Measurements from ENCODE around the gene SCGB3A1. TPM values are rescaled to one million over a fixed set of nuclear protein-coding genes. Genes with fewer than 3 reads are reported as not detected.
A peak's percentile ranks its signal among the peaks of the same experiment; 100 is the strongest.

SCGB3A1 gene
- total RNA-seq, 1 donor from 2014 or later: 16.5 TPM

DNA sequence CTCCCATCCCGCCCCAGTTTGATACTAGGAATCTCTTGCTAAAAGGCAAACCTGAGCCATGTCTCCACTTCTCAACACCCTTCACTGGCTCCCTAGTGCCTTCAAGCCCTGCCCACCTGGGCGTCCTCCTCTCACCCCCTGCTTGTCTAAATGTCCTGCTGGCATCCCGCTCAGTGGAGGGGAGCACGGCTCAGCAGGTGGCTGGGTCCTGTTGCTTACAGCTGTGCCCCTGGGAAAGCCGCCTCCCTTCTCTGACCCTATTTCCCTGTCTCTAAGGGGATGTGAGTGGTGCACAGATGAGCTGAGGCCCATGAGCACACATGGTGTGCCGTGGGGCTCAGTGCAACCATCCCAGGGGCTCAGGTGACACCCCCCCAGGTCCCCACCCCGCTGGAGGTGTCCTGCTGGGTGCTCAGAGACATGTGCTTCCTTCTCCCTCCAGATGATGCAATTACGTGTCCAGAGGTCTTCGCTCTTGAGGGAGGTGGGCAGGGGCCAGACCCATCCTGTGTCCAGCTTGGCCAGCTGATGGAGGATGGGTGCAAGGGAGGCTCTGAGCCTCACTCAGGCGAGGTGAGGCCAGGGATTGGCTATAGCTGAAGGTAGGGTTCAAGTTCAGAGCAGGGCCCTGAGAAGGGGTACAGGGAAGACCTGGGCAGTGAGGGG is 34.0 kb upstream of the SCGB3A1 start:
- DNase-seq: no peak

- no peak for DNase-seq
These were observed 33.3 kb upstream of the SCGB3A1 start for GRCh38 chr5:180624587-180624986.

- no peak for DNase-seq
These were observed 32.5 kb upstream of the SCGB3A1 start for GRCh38 chr5:180623844-180624243.

GRCh38 chr5:180623411-180623834 is 32.1 kb upstream of the SCGB3A1 start:
- no peak for DNase-seq

DNA sequence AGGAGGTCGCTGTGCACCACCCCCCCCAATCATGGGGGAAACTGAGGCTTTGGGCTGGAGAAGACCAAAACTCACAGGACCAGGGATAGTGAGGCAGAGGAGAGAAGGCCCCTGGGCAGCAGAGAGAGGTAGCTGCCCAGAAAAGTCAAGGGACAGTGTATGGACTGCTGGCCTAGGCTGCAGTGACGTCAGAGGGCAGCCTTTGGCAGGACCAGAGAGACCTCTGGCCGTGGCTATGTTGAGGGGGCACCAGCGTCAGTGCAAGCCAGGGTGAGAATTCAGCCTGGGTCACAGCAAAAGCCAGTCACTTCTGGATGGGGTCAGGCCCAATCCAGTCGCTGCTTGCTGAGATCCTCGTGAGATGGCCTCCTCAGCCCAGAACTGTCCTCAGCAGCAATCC is 31.6 kb upstream of the SCGB3A1 start:
- DNase-seq: no peak

GRCh38 chr5:180621311-180621710 is 30.0 kb upstream of the SCGB3A1 start:
- no peak for DNase-seq

DNA sequence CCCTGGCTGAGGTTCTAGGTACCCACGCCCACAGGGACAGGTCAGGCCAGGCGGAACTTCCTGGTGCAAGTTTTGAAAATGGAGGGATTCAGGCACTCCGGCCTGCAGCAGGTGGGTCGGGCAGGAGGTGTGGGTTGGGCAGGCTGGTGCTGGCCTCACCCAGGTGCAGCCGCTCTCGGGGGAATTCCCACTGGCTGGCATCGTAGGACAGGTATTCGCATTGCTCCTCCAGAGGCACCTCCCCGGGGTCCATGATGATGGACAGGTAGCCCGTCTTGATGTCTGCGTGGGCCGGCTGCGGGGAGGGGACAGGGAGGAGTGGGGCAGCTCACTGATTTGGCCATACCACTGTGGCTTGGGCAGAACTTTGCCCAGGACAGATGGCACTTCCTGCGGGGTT is 28.7 kb upstream of the SCGB3A1 start:
- no peak for DNase-seq

- DNase-seq: no peak
These were observed 28.2 kb upstream of the SCGB3A1 start for GRCh38 chr5:180619563-180619915.

GRCh38 chr5:180618829-180619562 is 27.7 kb upstream of the SCGB3A1 start:
- DNase-seq: peak; percentile 64

GRCh38 chr5:180618487-180618828 is 27.2 kb upstream of the SCGB3A1 start:
- DNase-seq: no peak

DNA sequence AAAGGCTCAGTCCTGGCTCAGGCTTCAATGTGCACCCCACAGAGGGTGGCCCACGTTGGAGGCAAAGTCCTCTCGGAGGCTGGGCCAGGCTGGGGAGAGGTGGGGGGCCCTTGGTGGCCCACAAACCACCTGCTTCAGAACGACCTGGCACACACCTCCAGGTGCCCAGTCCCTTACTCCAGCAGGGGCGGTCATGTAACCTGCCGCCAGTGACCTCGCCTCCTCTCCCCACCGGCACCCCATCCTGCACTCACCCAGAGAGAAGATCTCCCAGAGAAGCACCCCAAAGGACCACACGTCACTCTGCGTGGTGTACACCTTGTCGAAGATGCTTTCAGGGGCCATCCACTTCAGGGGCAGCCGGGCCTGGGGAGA is 22.5 kb upstream of the SCGB3A1 start:
- DNase-seq: no peak

DNA sequence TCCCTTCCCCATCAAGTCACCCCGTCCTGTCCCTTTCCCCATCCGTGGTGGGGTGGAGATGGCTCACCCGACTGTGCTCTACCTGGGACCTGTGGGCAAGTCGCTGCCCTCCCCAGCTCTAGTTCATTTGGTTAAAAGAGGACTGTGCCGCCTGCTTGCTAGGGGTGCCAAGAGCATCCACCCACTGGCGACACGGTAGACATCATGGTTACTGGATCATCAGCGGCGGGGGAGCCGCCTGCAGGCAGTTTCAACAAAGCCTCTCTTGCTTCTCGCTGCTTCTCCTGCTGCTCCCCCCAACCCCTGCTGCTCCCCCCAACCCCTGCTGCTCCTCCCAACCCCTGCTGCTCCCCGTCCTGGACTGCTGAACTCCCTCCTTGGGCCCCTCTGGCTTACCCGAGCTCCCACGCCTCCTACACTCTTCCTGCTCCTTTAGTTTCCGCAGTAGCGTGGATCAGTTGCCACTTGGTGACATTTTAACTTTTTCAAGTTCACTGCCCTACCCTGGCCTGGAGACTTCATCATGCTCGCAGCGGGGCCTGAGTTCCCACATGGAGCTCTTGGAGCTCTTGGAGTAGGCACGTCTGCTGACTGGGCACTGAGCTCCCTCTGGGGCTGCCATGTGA is 22.0 kb upstream of the SCGB3A1 start:
- no peak for DNase-seq

GRCh38 chr5:180612683-180613082 is 21.4 kb upstream of the SCGB3A1 start:
- no peak for DNase-seq

GRCh38 chr5:180611140-180611850 is 20.0 kb upstream of the SCGB3A1 start:
- no peak for DNase-seq

DNA sequence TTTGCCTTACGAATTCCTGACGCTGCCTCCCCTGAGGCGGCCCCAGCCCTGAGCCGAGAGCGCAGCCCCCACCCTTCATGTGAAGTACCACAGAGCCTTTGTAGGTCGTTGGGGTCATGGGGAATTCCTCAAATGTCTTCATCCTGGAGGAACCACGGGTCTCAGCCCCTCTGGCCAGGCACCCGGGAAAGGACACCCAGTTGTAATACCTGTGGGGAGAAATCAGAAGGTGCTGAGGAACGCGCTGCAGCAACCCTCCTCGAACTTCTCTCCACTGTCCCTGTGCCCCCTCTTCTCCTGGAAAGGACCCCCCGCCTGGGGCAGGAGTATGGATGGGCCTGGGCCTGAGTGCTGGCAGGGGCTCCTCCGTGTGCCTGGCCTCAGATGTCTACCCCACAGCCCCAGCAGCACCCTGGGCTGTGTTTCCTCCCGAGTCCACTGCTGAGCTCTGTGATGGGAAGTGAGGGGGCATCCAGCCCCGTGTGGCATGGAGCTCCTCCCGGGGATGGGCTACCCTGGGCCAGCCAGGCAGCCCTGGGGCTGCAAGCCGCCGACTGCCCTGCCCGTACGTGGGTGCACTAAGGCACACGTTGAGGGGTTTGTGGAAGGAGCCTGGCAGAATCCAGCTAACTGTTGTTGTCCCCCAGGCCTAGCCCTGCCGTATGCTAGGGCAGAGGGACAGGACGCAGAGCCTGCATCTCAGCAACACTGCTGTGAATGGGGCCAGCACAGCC is 18.7 kb upstream of the SCGB3A1 start:
- no peak for DNase-seq

- DNase-seq: no peak
These were observed 18.1 kb upstream of the SCGB3A1 start for GRCh38 chr5:180609386-180609785.

- no peak for DNase-seq
These were observed 17.4 kb upstream of the SCGB3A1 start for GRCh38 chr5:180608572-180609310.

GRCh38 chr5:180607861-180608571 is 16.7 kb upstream of the SCGB3A1 start:
- DNase-seq: no peak

DNA sequence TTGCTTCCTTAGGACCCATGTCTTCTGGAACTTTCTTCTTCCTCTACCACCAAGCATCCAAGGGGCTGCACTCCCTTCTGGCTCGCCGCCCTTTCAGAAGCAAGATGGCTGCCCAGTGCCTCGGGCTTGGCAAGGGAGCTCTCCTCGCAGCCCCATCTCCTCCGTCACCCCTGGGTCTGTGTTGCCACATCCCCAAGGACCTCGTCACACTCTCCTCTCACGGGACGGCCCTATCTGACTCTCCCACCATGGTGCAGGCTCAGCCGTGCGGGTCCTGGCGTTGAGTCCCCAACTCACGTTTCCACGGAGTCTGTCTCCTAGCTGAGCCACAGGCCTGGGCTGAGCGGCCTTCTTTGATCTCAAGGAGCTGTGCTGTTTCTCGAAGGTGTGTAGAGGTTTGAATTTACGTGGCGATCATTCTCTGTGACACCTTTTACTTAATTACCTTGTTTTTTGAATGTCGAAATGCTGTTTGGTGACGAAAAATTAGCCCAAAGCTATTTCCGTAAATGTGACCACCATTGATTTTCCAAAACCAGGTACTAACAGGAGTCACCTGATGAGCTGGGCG is 15.0 kb upstream of the SCGB3A1 start:
- no peak for DNase-seq

- peak; percentile 61 for DNase-seq
These were observed 14.4 kb upstream of the SCGB3A1 start for GRCh38 chr5:180605554-180606214.

Data from tongue (tissue), 2 donors.